Natural killer cell (primary cell): ENCODE results near the gene ATP2B1. TPM values are rescaled to one million over a fixed set of nuclear protein-coding genes. Genes with fewer than 3 reads are reported as not detected.

Experiments used
- ATAC-seq, 3 donors: fragments of 150-1000 bp in 2 of 3; fragments of 200-7000 bp in 1 of 3; cut with Tn5 transposase; 1 replicate in 1 of 3; 2 replicates in 2 of 3; pipeline ENCODE4 v1.10.0; 2021; ENCODE audit warnings: mild to moderate bottlenecking in 2 of 3, moderate library complexity in 2 of 3
- DNase-seq, 2 donors: peaks; one replicate each; pipeline versions ENCODE4 v3.0.0 to v3.0.0-alpha.2; 2013 to 2021; ENCODE audit warnings: mixed read lengths in 1 of 2
- H3K27ac ChIP-seq: one replicate; pipeline ENCODE4 v1.5.1; 2013; ENCODE audit warnings: mild to moderate bottlenecking, low read length
- H3K27me3 ChIP-seq: one replicate; pipeline ENCODE4 v1.6.1; 2013; ENCODE audit warnings: low read length; ENCODE audit not compliant: control insufficient read depth, insufficient read depth
- H3K36me3 ChIP-seq: one replicate; pipeline ENCODE4 v1.6.1; 2013; ENCODE audit warnings: low read length; ENCODE audit not compliant: control insufficient read depth, insufficient read depth
- H3K4me1 ChIP-seq: one replicate; pipeline ENCODE4 v1.6.1; 2013; ENCODE audit warnings: low read length; ENCODE audit not compliant: control insufficient read depth, insufficient read depth
- H3K4me3 ChIP-seq: one replicate; pipeline ENCODE4 v1.5.1; 2013; ENCODE audit warnings: low read length
- H3K9me3 ChIP-seq: one replicate; pipeline ENCODE4 v1.6.1; 2013; ENCODE audit warnings: low read length; ENCODE audit not compliant: control insufficient read depth, insufficient read depth
- H3K27ac Mint-ChIP-seq, 2 donors: one replicate each; pipeline ENCODE4 v1.8.0; 2022; ENCODE audit warnings: mild to moderate bottlenecking in 2 of 2, mixed read lengths in 2 of 2, moderate library complexity in 1 of 2
- H3K27me3 Mint-ChIP-seq, 2 donors: one replicate each; pipeline ENCODE4 v1.8.0; 2022; ENCODE audit warnings: low read depth in 2 of 2, mixed read lengths in 2 of 2
- H3K36me3 Mint-ChIP-seq: one replicate; pipeline ENCODE4 v1.8.0; 2022; ENCODE audit warnings: mixed read lengths
- H3K4me1 Mint-ChIP-seq, 2 donors: one replicate each; pipeline ENCODE4 v1.8.0; 2022; ENCODE audit warnings: mixed read lengths in 2 of 2
- H3K4me3 Mint-ChIP-seq: one replicate; pipeline ENCODE4 v1.8.0; 2022; ENCODE audit warnings: mild to moderate bottlenecking, moderate library complexity, mixed read lengths
- H3K9me3 Mint-ChIP-seq, 2 donors: one replicate each; pipeline ENCODE4 v1.8.0; 2022; ENCODE audit warnings: mixed read lengths in 2 of 2
- CTCF ChIP-seq: fragments of 200-600 bp; IDR thresholded peaks from one replicate; pipeline ENCODE4 v1.8.0; 2022; ENCODE audit warnings: antibody characterized with exemption
- WGBS: methylation state at CpG from one replicate; pipeline ENCODE4 v1.1.7; 2013; ENCODE audit warnings: missing lambda C conversion rate; ENCODE audit not compliant: insufficient coverage; 5-methylcytosine and 5-hydroxymethylcytosine counted together
- intact Hi-C: fragments of 100-400 bp; cut with micrococcal nuclease; formaldehyde crosslinking; loops from one replicate; pipeline ENCODE4 v1.14.2; 2022
- total RNA-seq, 4 donors: library from RNA; stranded (reverse); fragments of 120-200 nt in 1 of 4; gene quantifications; one replicate each; pipeline versions ENCODE4 v1.2.3 to v1.2.4, GENCODE V29; 2013 to 2022

Gene ATP2B1
- total RNA-seq, 3 donors from 2014 or later (not counting 1 experiment from before 2014, with no cell fraction given) = 87.8 to 97.6 (median 97.3) TPM

- TF ChIP-seq CTCF = no peak
- DNase-seq = no peak
- no peaks in the 10 kb centered on the region for H3K9me3 Mint-ChIP-seq
- 57% methylated on average over 4 of the region's 4 CpGs for WGBS
- Histone ChIP-seq H3K36me3 (no peaks in the 10 kb centered on the region), H3K9me3 (no peaks in the 10 kb centered on the region), H3K27me3 (no peaks in the 10 kb centered on the region), H3K27ac (no peak overlapping the region), H3K4me3 (no peak overlapping the region), H3K4me1 (no peaks in the 10 kb centered on the region)
- peaks cover 9 to 11% of the 10 kb centered on the region in 2 donors for H3K4me1 Mint-ChIP-seq
- no peak overlapping the region for H3K27ac Mint-ChIP-seq
- intact Hi-C loops = loop anchor here (10.0 kb wide), 1 partner anchor 418 kb away; no protein-coding TSS in a partner anchor
- H3K27me3 Mint-ChIP-seq = no peaks in the 10 kb centered on the region
- no peaks in the 10 kb centered on the region for H3K36me3 Mint-ChIP-seq
- no peak overlapping the region for H3K4me3 Mint-ChIP-seq
- no peak for ATAC-seq
Measured at GRCh38 chr12:89547101-89547500, 161.5 kb downstream of the ATP2B1 start.

- DNase-seq = no peak
- ATAC-seq = no peak
- Histone ChIP-seq H3K9me3 (no peaks in the 10 kb centered on the region), H3K4me1 (no peaks in the 10 kb centered on the region), H3K4me3 (no peak overlapping the region), H3K27ac (no peak overlapping the region), H3K27me3 (no peaks in the 10 kb centered on the region), H3K36me3 (no peaks in the 10 kb centered on the region)
- H3K4me1 Mint-ChIP-seq = peaks cover 9 to 11% of the 10 kb centered on the region in 2 donors
- 96% methylated on average over 4 of the region's 4 CpGs for WGBS
- H3K9me3 Mint-ChIP-seq = no peaks in the 10 kb centered on the region
- intact Hi-C loops = loop anchor here (10.0 kb wide), 1 partner anchor 419 kb away; no protein-coding TSS in a partner anchor
- no peak for TF ChIP-seq CTCF
- no peak overlapping the region for H3K27ac Mint-ChIP-seq
- H3K36me3 Mint-ChIP-seq = no peaks in the 10 kb centered on the region
- no peak overlapping the region for H3K4me3 Mint-ChIP-seq
- H3K27me3 Mint-ChIP-seq = no peaks in the 10 kb centered on the region
Measured at GRCh38 chr12:89546151-89546550, 162.5 kb downstream of the ATP2B1 start.

GRCh38 chr12:89544681-89545184 lies 163.9 kb downstream of the ATP2B1 start:
- H3K9me3 Mint-ChIP-seq = no peaks in the 10 kb centered on the region
- Histone ChIP-seq H3K36me3 (no peaks in the 10 kb centered on the region), H3K9me3 (no peaks in the 10 kb centered on the region), H3K27ac (no peak overlapping the region), H3K27me3 (no peaks in the 10 kb centered on the region), H3K4me3 (no peak overlapping the region), H3K4me1 (no peaks in the 10 kb centered on the region)
- TF ChIP-seq CTCF = no peak
- no peaks in the 10 kb centered on the region for H3K36me3 Mint-ChIP-seq
- H3K4me1 Mint-ChIP-seq = peaks cover 9 to 11% of the 10 kb centered on the region in 2 donors
- intact Hi-C loops = loop anchor here (5.0 to 10.0 kb wide), 2 partner anchors 420 to 468 kb away; no protein-coding TSS in a partner anchor
- ATAC-seq (no peak), DNase-seq (no peak)
- 54% methylated on average over 6 of the region's 6 CpGs for WGBS
- H3K4me3 Mint-ChIP-seq = no peak overlapping the region
- no peak overlapping the region for H3K27ac Mint-ChIP-seq
- no peaks in the 10 kb centered on the region for H3K27me3 Mint-ChIP-seq

GRCh38 chr12:89544022-89544421 lies 164.6 kb downstream of the ATP2B1 start:
- no peaks in the 10 kb centered on the region for H3K36me3 ChIP-seq
- ATAC-seq = no peak
- no peak overlapping the region for H3K27ac ChIP-seq
- no peaks in the 10 kb centered on the region for H3K27me3 ChIP-seq
- H3K36me3 Mint-ChIP-seq = no peaks in the 10 kb centered on the region
- H3K9me3 ChIP-seq = no peaks in the 10 kb centered on the region
- intact Hi-C loops = loop anchor here (5.0 to 10.0 kb wide), 2 partner anchors 421 to 468 kb away; no protein-coding TSS in a partner anchor
- no peaks in the 10 kb centered on the region for H3K4me1 ChIP-seq
- H3K27me3 Mint-ChIP-seq = no peaks in the 10 kb centered on the region
- no peaks in the 10 kb centered on the region for H3K9me3 Mint-ChIP-seq
- no peak for TF ChIP-seq CTCF
- no peak for DNase-seq
- 85% methylated on average over 1 of the region's 1 CpG for WGBS
- no peak overlapping the region for H3K4me3 ChIP-seq
- H3K4me3 Mint-ChIP-seq = no peak overlapping the region
- H3K27ac Mint-ChIP-seq = no peak overlapping the region
- peaks cover 9 to 11% of the 10 kb centered on the region in 2 donors for H3K4me1 Mint-ChIP-seq
